HG03039 (cell line): Measurements from ENCODE around the gene LHPP.

Experiments
- ATAC-seq: cut with Tn5 transposase; IDR thresholded peaks from one replicate; pipeline ENCODE4 v1.9.1; 2021; ENCODE audit warnings: mild to moderate bottlenecking, moderate library complexity; ENCODE audit not compliant: unreplicated experiment

The LHPP gene

DNA sequence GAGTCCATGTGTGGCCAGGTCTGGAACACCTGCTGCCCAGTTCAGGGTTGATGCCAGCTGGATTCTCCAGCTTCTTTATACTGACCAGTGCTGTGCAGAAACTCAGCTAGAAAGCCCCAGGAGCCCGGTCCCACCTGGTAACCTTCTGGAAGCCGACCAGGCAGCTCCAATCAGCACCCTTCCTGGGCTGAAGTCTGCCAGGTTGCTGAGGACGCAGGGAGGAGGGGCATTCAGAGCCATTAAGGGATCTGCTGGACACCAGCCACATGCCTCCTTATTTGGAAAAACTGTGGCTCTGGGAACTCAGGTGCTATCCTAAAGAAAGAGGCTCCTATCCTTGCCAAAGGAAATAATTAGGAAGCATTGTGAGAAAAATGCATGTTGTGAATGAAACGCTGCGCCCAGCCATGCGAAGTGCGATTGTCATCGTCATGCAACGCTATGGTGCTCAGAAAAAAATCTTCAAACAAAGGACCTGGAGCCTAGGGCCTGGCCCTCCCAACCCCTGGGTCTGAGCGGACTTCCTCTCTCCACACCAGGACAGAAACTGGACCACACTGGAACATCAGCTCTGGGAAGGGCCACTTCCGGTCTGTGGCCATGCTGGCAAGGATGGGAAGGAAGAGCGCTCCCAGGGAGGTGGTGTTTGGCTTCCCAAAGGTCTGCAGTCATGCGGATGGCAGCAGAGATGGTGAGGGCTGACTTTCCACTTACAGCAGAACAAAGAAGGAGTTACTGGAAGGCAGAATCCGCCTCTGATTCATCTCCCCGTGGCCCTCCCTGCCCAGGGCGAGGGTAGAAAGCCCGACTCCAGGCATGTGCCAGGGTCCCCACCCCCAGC is 192.4 kb downstream of the LHPP start:
- no peak for ATAC-seq

DNA sequence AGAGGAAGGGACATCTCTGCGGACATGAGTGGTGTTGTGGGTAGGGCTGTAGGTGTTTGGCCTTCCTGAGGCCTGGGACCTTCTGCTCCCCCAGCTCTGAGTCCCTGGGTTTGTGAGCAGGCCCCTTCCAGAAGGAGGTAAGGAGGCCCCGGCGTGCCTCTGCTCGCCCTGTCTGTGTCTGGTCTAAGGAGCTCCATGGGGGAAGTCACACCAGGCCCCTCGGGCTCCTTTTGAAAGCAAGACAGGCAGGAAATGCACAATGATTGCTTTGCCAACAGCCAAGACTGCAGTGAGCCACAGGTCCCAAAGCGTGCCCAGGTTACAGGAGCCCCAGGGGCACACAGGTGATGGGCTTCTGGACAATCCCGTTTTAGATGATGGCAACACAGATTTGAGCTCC is 193.1 kb downstream of the LHPP start:
- ATAC-seq, result no peak

DNA sequence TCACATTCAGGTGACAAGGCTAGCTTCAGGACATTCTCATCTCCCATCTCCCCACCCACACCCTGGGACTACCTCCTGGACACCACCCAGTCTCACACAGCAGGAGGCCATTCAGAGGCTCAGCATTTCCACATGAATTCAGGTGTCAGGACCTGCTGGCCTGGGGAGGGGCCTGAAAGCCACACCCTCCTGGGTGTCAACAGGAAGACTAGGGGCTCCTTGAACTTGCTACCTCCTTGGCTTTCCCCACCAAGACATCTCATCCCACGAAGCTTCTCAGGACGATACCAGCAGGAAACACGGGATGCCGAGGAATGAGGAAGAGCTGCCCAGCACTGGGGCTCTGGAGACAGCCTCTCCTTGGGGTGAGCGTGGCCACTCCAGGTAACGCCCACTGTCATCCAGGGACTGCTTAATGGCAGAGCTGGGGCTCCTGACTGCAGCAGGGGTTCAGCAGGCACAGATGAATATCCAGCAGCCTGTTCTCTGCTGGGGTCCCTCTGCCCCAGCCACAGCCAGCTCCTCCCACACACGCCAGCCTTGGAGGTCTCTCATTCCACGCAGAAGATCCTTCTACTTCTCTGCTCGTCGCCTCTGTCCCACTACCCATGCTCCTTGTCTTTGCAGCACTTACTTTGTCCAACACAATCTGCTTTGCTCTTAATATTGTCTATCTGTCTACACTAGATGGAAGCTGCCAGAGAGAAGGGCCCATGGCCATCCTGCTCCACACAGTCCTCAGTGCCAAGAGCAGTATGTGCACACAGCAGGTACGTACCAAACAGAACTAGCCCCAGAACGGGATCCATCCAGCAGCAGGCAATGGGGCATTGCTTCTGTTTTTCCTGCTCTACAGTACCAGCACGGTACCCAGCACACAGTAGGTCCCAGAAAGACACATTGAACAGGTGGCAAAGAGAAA is 193.8 kb downstream of the LHPP start:
- no peak for ATAC-seq

DNA sequence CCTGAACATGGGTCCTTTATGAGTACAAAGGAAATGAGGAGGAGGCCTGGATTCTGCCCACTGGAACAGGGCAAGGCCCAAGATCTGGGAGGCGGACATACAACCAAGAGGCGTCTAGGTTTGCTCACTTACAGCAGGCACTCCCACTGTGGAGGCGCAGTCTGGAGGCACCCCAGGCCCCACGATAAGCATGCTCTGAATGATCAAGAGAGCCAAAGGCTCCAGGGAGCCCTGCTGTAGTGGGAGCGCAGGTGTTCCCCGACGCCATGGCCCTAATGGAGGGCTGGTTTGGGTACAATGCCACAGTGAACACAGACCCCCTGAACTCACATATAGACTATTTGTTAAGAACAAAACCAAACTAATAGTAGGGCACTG is 194.5 kb downstream of the LHPP start:
- no peak for ATAC-seq

DNA sequence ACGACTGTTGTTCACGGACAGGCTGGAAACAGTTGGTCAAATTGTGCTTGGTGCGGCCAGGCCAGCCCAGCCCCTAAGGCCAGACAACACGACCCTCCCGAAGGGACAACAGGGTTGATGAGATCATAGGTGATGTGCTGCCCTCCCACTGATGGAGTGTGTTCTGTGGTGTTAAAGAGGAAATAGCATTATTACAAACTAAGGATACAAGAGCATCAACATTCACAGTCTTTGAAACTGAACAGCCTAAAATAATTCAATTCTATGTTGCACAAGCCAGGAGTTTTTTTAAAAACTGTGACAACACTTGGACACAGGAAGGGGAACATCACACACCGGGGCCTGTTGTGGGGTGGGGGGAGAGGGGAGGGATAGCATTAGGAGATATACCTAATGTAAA is 194.9 kb downstream of the LHPP start:
- no peak for ATAC-seq

DNA sequence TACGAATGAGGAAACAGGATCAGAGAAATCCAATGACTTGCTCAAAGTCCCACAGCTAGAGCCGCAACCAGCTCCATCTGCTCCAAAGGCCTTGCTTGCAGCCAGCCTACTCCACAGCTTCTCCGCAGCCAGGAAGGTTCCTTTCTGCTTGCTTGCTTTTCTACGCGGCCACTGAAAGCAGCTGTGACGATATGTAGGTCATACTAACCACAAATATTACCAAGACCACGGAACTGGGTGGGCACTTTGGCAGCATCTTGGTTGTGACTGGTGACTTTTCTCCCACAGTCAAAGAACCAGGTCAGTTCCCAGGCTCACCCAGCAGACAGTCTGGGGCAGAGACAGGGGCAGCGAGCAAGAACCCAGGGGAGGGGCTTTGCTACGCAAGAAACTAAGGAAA is 196.2 kb downstream of the LHPP start:
- ATAC-seq, result no peak

DNA sequence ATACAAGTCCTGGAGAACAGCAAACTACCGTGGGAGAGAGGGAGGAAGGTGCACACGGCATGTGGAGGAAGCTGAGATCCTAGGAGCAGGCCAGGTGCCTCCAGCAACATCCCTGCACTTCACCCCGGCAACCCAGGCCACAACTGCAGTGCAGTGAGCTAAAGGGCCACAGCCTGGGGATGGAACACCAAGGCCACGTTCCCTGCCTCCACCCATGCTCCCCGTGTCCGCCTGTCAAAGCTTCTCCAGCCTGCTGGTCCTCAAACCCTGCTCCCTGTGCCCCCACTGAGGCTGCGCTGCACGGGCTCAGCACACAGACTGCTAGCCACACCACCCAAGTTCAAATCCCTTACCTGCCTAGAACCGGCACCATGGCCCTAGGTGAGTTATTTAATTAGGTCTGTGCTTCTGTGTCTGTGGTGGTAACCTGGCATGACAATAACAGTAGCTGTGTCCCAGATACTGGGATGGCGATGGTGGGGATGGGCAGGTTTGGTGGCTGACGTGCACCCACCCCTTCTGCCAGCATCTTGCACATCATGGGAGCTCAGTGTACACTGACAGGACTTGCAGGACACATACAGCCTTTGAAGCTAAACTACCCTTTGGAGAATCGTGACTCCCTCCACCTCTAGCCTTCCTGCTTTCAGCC is 197.1 kb downstream of the LHPP start:
- no peak for ATAC-seq

DNA sequence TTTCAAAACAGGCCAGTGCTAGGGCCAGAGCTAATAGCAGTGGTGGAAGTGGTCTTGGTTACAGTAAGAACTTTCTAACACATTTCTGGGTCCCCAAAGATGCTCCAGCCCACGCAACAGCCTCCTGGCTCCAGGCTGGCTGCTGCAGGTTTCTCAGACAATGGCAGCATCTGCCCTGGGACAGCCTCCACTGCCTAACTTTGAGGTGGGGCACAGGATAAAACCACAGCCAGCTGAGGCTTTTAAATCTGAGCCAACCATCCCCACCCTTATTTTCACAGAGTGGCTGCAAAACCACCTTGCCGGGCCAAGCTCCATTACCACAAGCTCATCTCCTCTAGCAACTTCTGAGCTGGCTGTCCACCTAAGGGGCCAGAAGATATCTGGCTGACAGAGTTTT is 197.8 kb downstream of the LHPP start:
- no peak for ATAC-seq

DNA sequence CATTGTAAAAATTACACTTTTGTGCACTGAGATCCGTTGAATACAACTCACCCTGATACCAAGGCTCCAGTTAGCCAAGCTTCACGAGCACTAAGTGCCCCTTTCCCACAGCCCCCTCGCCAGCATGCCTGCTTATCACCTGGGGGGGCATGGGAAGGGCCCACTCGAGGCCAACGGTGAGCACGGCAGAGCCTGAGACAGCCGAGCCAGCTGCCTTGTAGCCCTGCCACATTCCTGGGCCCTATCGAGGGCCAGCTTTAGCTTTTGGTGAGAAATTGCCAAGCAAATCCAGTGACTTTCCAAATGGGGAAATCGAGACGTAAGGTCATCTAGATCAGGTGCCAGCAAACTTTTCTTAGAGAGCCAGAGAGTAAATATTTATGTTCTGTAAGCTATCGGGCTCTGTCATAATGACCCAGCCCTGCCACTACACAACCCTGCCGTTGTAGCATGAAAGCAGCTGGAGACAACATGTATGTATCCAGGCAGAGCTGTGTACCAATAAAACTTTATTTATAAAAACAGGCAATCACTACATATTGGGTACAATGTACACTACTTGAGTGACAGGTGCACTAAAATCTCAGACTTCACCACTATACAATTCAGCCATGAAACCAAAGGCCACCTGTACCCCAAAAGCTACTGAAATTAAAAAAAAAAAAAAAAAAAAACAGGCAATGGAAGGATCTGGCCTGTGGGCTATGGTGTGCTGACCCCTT is 198.9 kb downstream of the LHPP start:
- ATAC-seq, result no peak

DNA sequence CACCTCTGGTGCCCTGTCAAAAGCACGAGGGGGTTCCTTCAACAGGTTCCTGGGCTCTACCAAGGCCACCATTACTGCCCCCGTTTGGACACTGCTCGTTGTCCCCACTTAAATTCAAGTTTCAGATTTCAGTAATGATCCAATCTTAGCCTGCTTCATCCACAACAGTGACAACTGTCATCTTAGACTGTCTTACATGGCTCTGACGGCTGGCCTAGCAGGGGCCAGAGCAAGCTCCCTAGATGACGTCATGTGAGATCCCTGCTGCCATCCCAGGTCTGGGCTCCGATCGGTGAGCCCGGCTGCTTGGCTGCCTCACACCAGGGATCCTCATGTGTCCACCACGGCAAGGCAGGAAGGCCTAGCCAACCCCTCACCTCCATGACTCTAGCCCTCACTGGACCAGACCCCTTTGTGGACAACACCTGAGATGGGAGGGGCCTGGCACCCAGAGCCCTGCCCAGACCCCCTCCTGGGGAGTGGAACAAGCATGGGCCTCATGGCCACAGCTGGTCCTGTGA is 200.1 kb downstream of the LHPP start:
- no peak for ATAC-seq

DNA sequence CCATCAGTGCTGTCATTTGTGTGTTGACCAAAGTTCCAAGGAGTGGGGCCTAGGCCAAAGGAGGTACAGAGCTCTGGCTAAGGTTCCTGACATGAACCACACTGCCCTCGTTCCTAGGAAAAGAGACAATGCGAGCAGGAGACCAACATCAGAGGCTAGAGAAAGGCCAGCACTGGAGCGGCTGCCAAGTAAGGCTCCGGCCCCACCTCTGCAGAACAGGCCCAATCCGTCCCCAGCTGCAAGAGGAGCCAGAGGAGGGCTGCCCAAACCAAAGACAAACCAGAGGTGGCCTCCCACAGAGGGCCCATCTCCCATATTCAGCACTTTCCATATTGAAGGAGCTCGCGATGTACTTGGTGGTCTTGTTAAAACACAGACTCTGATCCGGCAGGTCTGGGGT is 201.6 kb downstream of the LHPP start:
- ATAC-seq, result no peak
